H9 (cell line): Measurements from ENCODE around the gene GPAT2. TPM values are rescaled to one million over a fixed set of nuclear protein-coding genes. Genes with fewer than 3 reads are reported as not detected.
"Not testable (repeated sequence)": the region's sequence is repeated elsewhere in the genome, so short reads cannot be mapped to it uniquely, and the experiment has no call there.

Experiments
- DNase-seq: peaks from one replicate; pipeline ENCODE4 v3.0.0-alpha.2; 2017
- H2AFZ ChIP-seq: one replicate; pipeline ENCODE4 v1.6.1; 2013; ENCODE audit warnings: mild to moderate bottlenecking, low read length, control low read depth, moderate library complexity
- H2AK5ac ChIP-seq: 2 replicates; pipeline ENCODE4 v1.6.1; 2013; ENCODE audit warnings: low read length, control low read depth, mixed read lengths; ENCODE audit not compliant: insufficient read length
- H2BK120ac ChIP-seq: one replicate; pipeline ENCODE4 v1.6.1; 2013; ENCODE audit warnings: low read depth, mild to moderate bottlenecking, low read length, control low read depth, inconsistent platforms; ENCODE audit not compliant: poor library complexity, severe bottlenecking
- H2BK12ac ChIP-seq: 2 replicates; pipeline ENCODE4 v1.6.1; 2013; ENCODE audit warnings: low read length, control low read depth, mixed read lengths, low read depth; ENCODE audit not compliant: insufficient read length
- H2BK15ac ChIP-seq: 2 replicates; pipeline ENCODE4 v1.6.1; 2013; ENCODE audit warnings: low read depth, low read length, control low read depth
- H2BK20ac ChIP-seq: one replicate; pipeline ENCODE4 v1.6.1; 2013; ENCODE audit warnings: low read depth, mild to moderate bottlenecking, low read length, control low read depth, inconsistent platforms; ENCODE audit not compliant: poor library complexity, severe bottlenecking
- H2BK5ac ChIP-seq: 2 replicates; pipeline ENCODE4 v1.6.1; 2013; ENCODE audit warnings: low read length, control low read depth, mixed read lengths; ENCODE audit not compliant: insufficient read length
- H3K14ac ChIP-seq: 2 replicates; pipeline ENCODE4 v1.6.1; 2013; ENCODE audit warnings: low read length, control low read depth; ENCODE audit not compliant: insufficient read depth
- H3K18ac ChIP-seq: 2 replicates; pipeline ENCODE4 v1.6.1; 2013; ENCODE audit warnings: low read depth, mild to moderate bottlenecking, mixed read lengths, low read length, control low read depth; ENCODE audit not compliant: insufficient read length
- H3K23ac ChIP-seq: 2 replicates; pipeline ENCODE4 v1.6.1; 2013; ENCODE audit warnings: low read length, control low read depth, mixed read lengths, low read depth; ENCODE audit not compliant: insufficient read length
- H3K23me2 ChIP-seq: 2 replicates; pipeline ENCODE4 v1.6.1; 2013; ENCODE audit warnings: low read depth, mild to moderate bottlenecking, mixed read lengths, low read length, control low read depth; ENCODE audit not compliant: insufficient read length, poor library complexity, severe bottlenecking
- H3K27ac ChIP-seq: 2 replicates; pipeline ENCODE4 v1.5.1; 2013; ENCODE audit warnings: low read length, control low read depth, mixed read lengths, low read depth; ENCODE audit not compliant: insufficient read length
- H3K27me3 ChIP-seq: 2 replicates; pipeline ENCODE4 v1.6.1; 2013; ENCODE audit warnings: low read length, control low read depth, inconsistent platforms; ENCODE audit not compliant: insufficient read depth
- H3K4ac ChIP-seq: 2 replicates; pipeline ENCODE4 v1.6.1; 2013; ENCODE audit warnings: low read depth, mild to moderate bottlenecking, control low read depth, inconsistent platforms, low read length, moderate library complexity
- H3K4me1 ChIP-seq: 2 replicates; pipeline ENCODE4 v1.6.1; 2013; ENCODE audit warnings: low read length, control low read depth, inconsistent platforms; ENCODE audit not compliant: insufficient read depth
- H3K4me2 ChIP-seq: 2 replicates; pipeline ENCODE4 v1.6.1; 2013; ENCODE audit warnings: low read length, control low read depth, mixed read lengths; ENCODE audit not compliant: insufficient read length, insufficient read depth
- H3K56ac ChIP-seq: 2 replicates; pipeline ENCODE4 v1.6.1; 2013; ENCODE audit warnings: low read depth, mild to moderate bottlenecking, mixed read lengths, low read length, control low read depth; ENCODE audit not compliant: insufficient read length
- H3K79me1 ChIP-seq: 2 replicates; pipeline ENCODE4 v1.6.1; 2013; ENCODE audit warnings: low read depth, mild to moderate bottlenecking, moderate library complexity, low read length, control low read depth, inconsistent platforms; ENCODE audit not compliant: insufficient read depth, poor library complexity, severe bottlenecking
- H3K79me2 ChIP-seq: 2 replicates; pipeline ENCODE4 v1.6.1; 2013; ENCODE audit warnings: low read length, control low read depth, inconsistent platforms; ENCODE audit not compliant: insufficient read depth
- H3K9ac ChIP-seq: 2 replicates; pipeline ENCODE4 v1.6.1; 2013; ENCODE audit warnings: low read length, control low read depth, mixed read lengths; ENCODE audit not compliant: insufficient read length; ENCODE audit errors: extremely low read depth
- H3K9me3 ChIP-seq: one replicate; pipeline ENCODE4 v1.6.1; 2013; ENCODE audit warnings: low read depth, low read length, inconsistent platforms; ENCODE audit not compliant: control insufficient read depth
- H3T11ph ChIP-seq: one replicate; pipeline ENCODE4 v1.6.1; 2013; ENCODE audit warnings: mild to moderate bottlenecking, low read length, control low read depth, inconsistent platforms
- H4K20me1 ChIP-seq: one replicate; pipeline ENCODE4 v1.6.1; 2013; ENCODE audit not compliant: control insufficient read depth, insufficient read length, insufficient read depth
- H4K5ac ChIP-seq: 2 replicates; pipeline ENCODE4 v1.6.1; 2013; ENCODE audit warnings: low read depth, mild to moderate bottlenecking, mixed read lengths, low read length, control low read depth; ENCODE audit not compliant: insufficient read length
- H4K8ac ChIP-seq: replicated peaks from 2 replicates; pipeline ENCODE4 v1.6.1; 2013; ENCODE audit warnings: low read length, control low read depth, mixed read lengths, low read depth; ENCODE audit not compliant: insufficient read length
- H4K91ac ChIP-seq: 2 replicates; pipeline ENCODE4 v1.6.1; 2013; ENCODE audit warnings: low read depth, mild to moderate bottlenecking, moderate library complexity, mixed read lengths, low read length, control low read depth; ENCODE audit not compliant: insufficient read length
- H3K27ac Mint-ChIP-seq, 3 experiments: 2 replicates in 2 of 3; 3 replicates in 1 of 3; pipeline ENCODE4 v1.8.0; 2020 to 2021; ENCODE audit warnings: mixed read lengths in 3 of 3, mild to moderate bottlenecking in 1 of 3, moderate library complexity in 1 of 3
- H3K27me3 Mint-ChIP-seq: 2 replicates; pipeline ENCODE4 v1.8.0; 2021; ENCODE audit warnings: low read depth, mild to moderate bottlenecking, moderate library complexity, mixed read lengths
- H3K36me3 Mint-ChIP-seq, 3 experiments: 2 replicates in 2 of 3; 3 replicates in 1 of 3; pipeline ENCODE4 v1.8.0; 2020 to 2021; ENCODE audit warnings: low read depth in 3 of 3, mixed read lengths in 3 of 3; ENCODE audit not compliant: insufficient read depth in 1 of 3
- H3K4me1 Mint-ChIP-seq, 2 experiments: 2 replicates each; pipeline ENCODE4 v1.8.0; 2020; ENCODE audit warnings: mixed read lengths in 2 of 2
- H3K4me3 Mint-ChIP-seq, 2 experiments: 2 replicates in 1 of 2; 3 replicates in 1 of 2; pipeline ENCODE4 v1.8.0; 2020 to 2021; ENCODE audit warnings: mild to moderate bottlenecking in 2 of 2, mixed read lengths in 2 of 2, moderate library complexity in 1 of 2
- H3K9me3 Mint-ChIP-seq, 2 experiments: 2 replicates in 1 of 2; 3 replicates in 1 of 2; pipeline ENCODE4 v1.8.0; 2020; ENCODE audit warnings: mild to moderate bottlenecking in 2 of 2, mixed read lengths in 2 of 2, moderate library complexity in 1 of 2
- CTCF ChIP-seq: fragments of 200-600 bp; sonication (generic); conservative IDR thresholded peaks from 3 replicates; pipeline ENCODE4 v1.8.0; 2021; ENCODE audit warnings: antibody characterized with exemption, mild to moderate bottlenecking
- WGBS: extraction: QIAGEN DNeasy Blood & Tissue Kit; methylation state at CpG from one replicate; pipeline ENCODE4 v1.1.7; 2013; ENCODE audit warnings: missing lambda C conversion rate, low lambda C conversion rate, mixed read lengths; ENCODE audit not compliant: insufficient read length; ENCODE audit errors: extremely low coverage; 5-methylcytosine and 5-hydroxymethylcytosine counted together
- total RNA-seq: library from RNA; stranded (reverse); gene quantifications from 2 replicates; pipeline ENCODE4 v1.2.1, GENCODE V29; 2021

Gene GPAT2
- total RNA-seq, 1 experiment from 2014 or later: 0.17 TPM

- H3K27ac Mint-ChIP-seq, H4K20me1 ChIP-seq, H3K27ac ChIP-seq, H3K79me2 ChIP-seq, H3K9me3 ChIP-seq, H3K14ac ChIP-seq, H3K36me3 Mint-ChIP-seq, H3K9ac ChIP-seq, H2AK5ac ChIP-seq, H3K9me3 Mint-ChIP-seq, H4K8ac ChIP-seq, H2BK5ac ChIP-seq, H4K91ac ChIP-seq, H3K23ac ChIP-seq, H3K27me3 ChIP-seq, H3K4me2 ChIP-seq, H2AFZ ChIP-seq, H3K4ac ChIP-seq, H3T11ph ChIP-seq, H3K4me3 Mint-ChIP-seq, H3K18ac ChIP-seq, H3K56ac ChIP-seq, H2BK120ac ChIP-seq, H3K23me2 ChIP-seq, DNase-seq, H4K5ac ChIP-seq, H2BK20ac ChIP-seq, H3K27me3 Mint-ChIP-seq, H2BK12ac ChIP-seq, H2BK15ac ChIP-seq, H3K79me1 ChIP-seq, H3K4me1 ChIP-seq: not testable (repeated sequence)
- TF ChIP-seq CTCF: 0 out of 3 replicates have a peak, but pooled peaks have one; percentile 26
- H3K4me1 Mint-ChIP-seq: peaks cover 6 to 10% of the 10 kb centered on the region in 2 experiments
- no CpG with 5 or more reads among the region's 18 CpGs for WGBS
Observed at GRCh38 chr2:96049049-96049916, 14.6 kb upstream of the GPAT2 start.

- H3T11ph ChIP-seq, H3K23ac ChIP-seq, H3K36me3 Mint-ChIP-seq, H3K27me3 Mint-ChIP-seq, H3K4me1 ChIP-seq, H3K9me3 ChIP-seq, H4K5ac ChIP-seq, H3K18ac ChIP-seq, H2BK20ac ChIP-seq, H2AK5ac ChIP-seq, H3K4ac ChIP-seq, H3K27ac Mint-ChIP-seq, H3K27ac ChIP-seq, H3K9ac ChIP-seq, H3K4me2 ChIP-seq, H4K91ac ChIP-seq, H2BK120ac ChIP-seq, H2BK12ac ChIP-seq, DNase-seq, H3K56ac ChIP-seq, H3K14ac ChIP-seq, H2BK5ac ChIP-seq, H2AFZ ChIP-seq, H4K20me1 ChIP-seq, H3K79me1 ChIP-seq, H3K23me2 ChIP-seq, H3K4me1 Mint-ChIP-seq, H2BK15ac ChIP-seq, H3K79me2 ChIP-seq, H3K27me3 ChIP-seq, H3K4me3 Mint-ChIP-seq, H4K8ac ChIP-seq, H3K9me3 Mint-ChIP-seq: not testable (repeated sequence)
- WGBS: no CpG with 5 or more reads among the region's 14 CpGs
Observed at GRCh38 chr2:96035554-96035953, 838 bp upstream of the GPAT2 start.
